GM10248 (cell line): ENCODE data around the gene CALML3.

Experiments used
- CTCF ChIA-PET: fragments of 300-600 bp; sonication (Branson Sonifier 250); formaldehyde crosslinking; extraction: SDS; loops from one replicate; lab custom pipeline; 2021; ENCODE audit warnings: antibody characterized with exemption; lab: Yijun Ruan, JAX
- POLR2A ChIA-PET: fragments of 350-650 bp; sonication (Branson Sonifier 250); formaldehyde crosslinking; extraction: SDS; loops from one replicate; lab custom pipeline; 2020; ENCODE audit warnings: antibody characterized with exemption; lab: Yijun Ruan, JAX
- DNase-seq: peaks from one replicate; pipeline ENCODE4 v3.0.0; 2012; ENCODE audit errors: extremely low spot score
- TF ChIP-seq, protein P1 (sequence below): IDR thresholded peaks from 2 replicates; pipeline ENCODE4 v1.5.1; 2012; ENCODE audit warnings: mild to moderate bottlenecking, low read depth; ENCODE audit errors: extremely low read depth, missing control alignments, control extremely low read depth

The CALML3 gene

GRCh38 chr10:5559642-5560141 is 34.9 kb downstream of the CALML3 start:
- CTCF ChIA-PET: no interaction called here
- no peak for DNase-seq
- TF ChIP-seq, protein P1, sequence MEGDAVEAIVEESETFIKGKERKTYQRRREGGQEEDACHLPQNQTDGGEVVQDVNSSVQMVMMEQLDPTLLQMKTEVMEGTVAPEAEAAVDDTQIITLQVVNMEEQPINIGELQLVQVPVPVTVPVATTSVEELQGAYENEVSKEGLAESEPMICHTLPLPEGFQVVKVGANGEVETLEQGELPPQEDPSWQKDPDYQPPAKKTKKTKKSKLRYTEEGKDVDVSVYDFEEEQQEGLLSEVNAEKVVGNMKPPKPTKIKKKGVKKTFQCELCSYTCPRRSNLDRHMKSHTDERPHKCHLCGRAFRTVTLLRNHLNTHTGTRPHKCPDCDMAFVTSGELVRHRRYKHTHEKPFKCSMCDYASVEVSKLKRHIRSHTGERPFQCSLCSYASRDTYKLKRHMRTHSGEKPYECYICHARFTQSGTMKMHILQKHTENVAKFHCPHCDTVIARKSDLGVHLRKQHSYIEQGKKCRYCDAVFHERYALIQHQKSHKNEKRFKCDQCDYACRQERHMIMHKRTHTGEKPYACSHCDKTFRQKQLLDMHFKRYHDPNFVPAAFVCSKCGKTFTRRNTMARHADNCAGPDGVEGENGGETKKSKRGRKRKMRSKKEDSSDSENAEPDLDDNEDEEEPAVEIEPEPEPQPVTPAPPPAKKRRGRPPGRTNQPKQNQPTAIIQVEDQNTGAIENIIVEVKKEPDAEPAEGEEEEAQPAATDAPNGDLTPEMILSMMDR: no peak
- POLR2A ChIA-PET: no interaction called here

DNA sequence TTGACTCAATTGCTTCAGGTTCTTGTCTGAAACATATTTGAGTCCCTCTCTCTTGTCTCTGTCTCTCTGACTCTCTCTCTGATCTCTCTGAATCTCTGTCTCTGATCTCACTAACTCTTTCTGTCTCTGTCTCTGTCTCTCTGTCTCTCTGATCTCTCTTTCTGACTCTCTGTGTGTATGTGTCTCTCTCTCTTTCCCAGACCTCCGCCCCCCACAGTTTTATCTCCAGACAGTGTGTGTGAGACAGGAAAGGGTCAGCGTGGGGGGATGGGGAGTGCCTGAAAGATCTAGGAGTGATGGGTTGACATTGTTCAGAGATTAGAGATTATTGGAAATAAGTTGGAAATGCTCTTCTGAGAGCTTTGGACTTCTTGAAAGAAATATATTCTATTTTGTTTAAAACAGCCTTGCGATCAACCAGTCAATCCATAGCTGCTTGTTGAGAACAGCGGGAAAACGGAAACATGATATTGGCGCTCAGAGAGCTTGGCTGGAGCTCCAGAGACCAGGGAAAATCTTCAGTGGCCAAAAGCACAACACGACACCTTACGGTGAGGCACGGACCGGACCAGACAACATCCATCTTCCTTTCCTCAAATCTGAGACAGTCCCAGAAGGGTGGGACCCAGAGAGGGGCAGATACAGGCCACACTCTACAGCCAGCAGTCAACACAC is 35.5 kb downstream of the CALML3 start:
- POLR2A ChIA-PET: no interaction called here
- CTCF ChIA-PET: no interaction called here
- TF ChIP-seq, protein P1: no peak
- no peak for DNase-seq

DNA sequence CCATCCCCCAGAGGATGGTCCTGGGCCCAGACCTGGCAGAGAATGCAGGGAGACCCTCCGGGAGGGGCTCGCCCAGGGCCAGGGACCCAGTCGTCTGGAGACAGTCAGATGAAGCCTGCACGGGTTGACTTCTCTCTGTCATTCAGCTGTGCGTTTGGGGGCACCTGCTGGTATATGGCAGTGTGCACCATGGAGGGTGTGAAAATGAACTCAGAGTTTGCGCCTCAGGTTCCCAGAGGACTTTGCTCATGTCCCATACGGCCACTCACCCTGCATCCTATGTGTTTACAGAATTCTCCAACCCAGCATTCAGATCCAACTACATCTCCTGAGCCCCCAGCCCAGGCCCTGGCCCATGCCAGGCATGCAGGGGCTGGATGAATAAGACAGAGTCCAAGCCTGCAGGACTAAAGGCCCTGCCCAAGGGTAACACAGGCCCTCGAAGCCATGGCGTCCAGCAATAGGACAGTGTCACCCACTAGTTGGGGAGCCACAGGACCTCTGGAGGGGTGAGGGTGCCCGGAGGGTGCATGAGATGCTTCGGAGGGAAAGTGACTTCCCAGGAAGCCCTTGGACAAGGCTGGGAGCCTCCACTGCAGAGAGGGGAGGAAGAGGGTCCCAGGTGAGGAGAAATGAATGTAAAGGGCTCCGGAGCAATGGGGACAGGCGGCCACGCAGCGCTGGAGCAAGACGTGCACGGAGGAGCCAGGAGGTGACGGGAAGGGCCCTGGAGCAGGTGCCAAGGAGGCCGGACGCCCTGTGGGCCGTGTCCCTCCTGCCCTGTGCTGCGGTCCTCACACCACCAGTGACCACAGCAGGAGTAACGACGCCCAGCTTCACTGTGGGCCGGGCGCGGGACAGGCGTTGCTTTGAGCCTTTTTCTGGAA is 36.3 kb downstream of the CALML3 start:
- CTCF ChIA-PET: no interaction called here

DNA sequence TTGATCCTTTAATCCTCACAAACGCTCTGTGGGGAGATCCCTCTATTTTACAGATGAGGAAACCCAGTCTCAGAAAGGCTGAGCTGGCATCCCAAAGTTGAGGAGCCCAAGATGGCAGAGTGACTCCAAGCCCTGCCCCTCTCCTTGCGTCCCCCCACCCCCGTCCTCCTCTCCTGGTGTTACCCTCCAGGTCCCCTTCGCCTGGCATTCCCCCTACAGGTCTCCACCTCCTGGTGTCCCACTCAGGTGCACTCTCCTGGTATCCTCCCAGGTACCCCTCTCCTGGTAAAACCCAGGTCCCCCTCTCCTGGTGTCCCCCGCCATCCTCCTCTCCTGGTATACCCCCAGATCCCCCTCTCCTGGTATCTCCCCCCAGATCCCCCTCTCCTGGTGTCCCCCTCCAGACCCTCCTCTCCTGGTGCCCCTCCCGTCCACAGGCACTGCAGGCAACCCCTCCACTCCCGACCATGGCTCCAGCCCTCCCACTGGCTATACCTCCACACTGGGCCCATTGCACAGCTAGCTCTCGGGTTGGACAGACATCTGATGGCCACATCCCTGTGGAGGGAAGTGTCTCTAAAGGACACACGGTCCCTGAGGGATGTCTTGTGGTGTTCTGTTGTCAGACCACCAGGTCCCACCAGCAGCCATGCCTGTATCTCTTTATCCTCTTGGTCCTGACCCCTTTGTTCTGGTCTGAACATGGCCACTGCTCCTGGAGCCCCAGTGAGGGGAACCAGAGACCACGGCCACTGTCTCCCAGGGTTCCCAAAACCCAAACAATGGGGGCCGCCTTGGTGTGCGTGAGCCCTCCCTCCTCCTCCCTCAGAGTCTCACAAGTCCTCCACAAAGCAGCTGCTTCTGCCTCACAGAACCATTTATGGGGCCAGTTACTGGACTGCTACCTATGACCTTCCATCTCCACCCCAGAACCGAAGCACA is 37.2 kb downstream of the CALML3 start:
- POLR2A ChIA-PET: no interaction called here
- CTCF ChIA-PET: interaction anchor here (1.7 kb wide), 1 partner anchor 32 kb away, joined by 4 read pairs; no protein-coding TSS in a partner anchor

More for the DNA sequence above, 36.3 kb downstream of the CALML3 start:
- DNase-seq: no peak
- POLR2A ChIA-PET: no interaction called here
- TF ChIP-seq, protein P1: no peak

GRCh38 chr10:5563321-5563961 is 38.7 kb downstream of the CALML3 start:
- ChIA-PET CTCF (interaction anchor here (1.5 to 1.7 kb wide), 2 partner anchors 33 to 310 kb away, joined by 3 to 4 read pairs; no protein-coding TSS in a partner anchor), POLR2A (no interaction called here)
- TF ChIP-seq, protein P1: no peak
- no peak for DNase-seq

More for the DNA sequence above, 37.2 kb downstream of the CALML3 start:
- TF ChIP-seq, protein P1: no peak
- DNase-seq: no peak
